ENCODE measurements around the gene SREBF1.
"Not testable (repeated sequence)": the region's sequence is repeated elsewhere in the genome, so short reads cannot be mapped to it uniquely, and the experiment has no call there.

SREBF1 gene

GRCh38 chr17:17812211-17813054, 24.4 kb downstream of the SREBF1 start:
- peak; percentile 28 for DNase-seq (ENCODE audit: low read depth, low spot score)

GRCh38 chr17:17811381-17812210, 25.2 kb downstream of the SREBF1 start:
- DNase-seq (ENCODE audit: low read depth, low spot score) = no peak

GRCh38 chr17:17810895-17811248, 25.9 kb downstream of the SREBF1 start:
- DNase-seq (ENCODE audit: low read depth, low spot score) = no peak

GRCh38 chr17:17810084-17810894, 26.5 kb downstream of the SREBF1 start:
- no peak for DNase-seq (ENCODE audit: low read depth, low spot score)

- DNase-seq (ENCODE audit: low read depth, low spot score) = no peak
These were observed 27.2 kb downstream of the SREBF1 start for GRCh38 chr17:17809531-17810083.

GRCh38 chr17:17808706-17809432, 27.9 kb downstream of the SREBF1 start:
- DNase-seq (ENCODE audit: low read depth, low spot score) = no peak

- DNase-seq (ENCODE audit: low read depth, low spot score) = not testable (repeated sequence)
These were observed 28.6 kb downstream of the SREBF1 start for GRCh38 chr17:17808200-17808599.

GRCh38 chr17:17807440-17807839, 29.3 kb downstream of the SREBF1 start:
- no peak for DNase-seq (ENCODE audit: low read depth, low spot score)

- no peak for DNase-seq (ENCODE audit: low read depth, low spot score)
These were observed 30.0 kb downstream of the SREBF1 start for GRCh38 chr17:17806611-17807274.

- DNase-seq (ENCODE audit: low read depth, low spot score) = no peak
These were observed 30.8 kb downstream of the SREBF1 start for GRCh38 chr17:17806035-17806434.

GRCh38 chr17:17805575-17805974, 31.2 kb downstream of the SREBF1 start:
- DNase-seq (ENCODE audit: low read depth, low spot score) = no peak

GRCh38 chr17:17804007-17804406, 32.8 kb downstream of the SREBF1 start:
- DNase-seq (ENCODE audit: low read depth, low spot score) = no peak

GRCh38 chr17:17801800-17802481, 34.8 kb downstream of the SREBF1 start:
- no peak for DNase-seq (ENCODE audit: low read depth, low spot score)

GRCh38 chr17:17800504-17801021, 36.2 kb downstream of the SREBF1 start:
- DNase-seq (ENCODE audit: low read depth, low spot score) = no peak

GRCh38 chr17:17798573-17799255, 38.1 kb downstream of the SREBF1 start:
- no peak for DNase-seq (ENCODE audit: low read depth, low spot score)

GRCh38 chr17:17798010-17798556, 38.7 kb downstream of the SREBF1 start:
- no peak for DNase-seq (ENCODE audit: low read depth, low spot score)

GRCh38 chr17:17797119-17797809, 39.5 kb downstream of the SREBF1 start:
- DNase-seq (ENCODE audit: low read depth, low spot score) = no peak

- DNase-seq (ENCODE audit: low read depth, low spot score) = no peak
These were observed 40.1 kb downstream of the SREBF1 start for GRCh38 chr17:17796787-17797061.
